ENCODE measurements around the gene FRMPD1.
A peak's percentile ranks its signal among the peaks of the same experiment; 100 is the strongest.

FRMPD1 gene

DNA sequence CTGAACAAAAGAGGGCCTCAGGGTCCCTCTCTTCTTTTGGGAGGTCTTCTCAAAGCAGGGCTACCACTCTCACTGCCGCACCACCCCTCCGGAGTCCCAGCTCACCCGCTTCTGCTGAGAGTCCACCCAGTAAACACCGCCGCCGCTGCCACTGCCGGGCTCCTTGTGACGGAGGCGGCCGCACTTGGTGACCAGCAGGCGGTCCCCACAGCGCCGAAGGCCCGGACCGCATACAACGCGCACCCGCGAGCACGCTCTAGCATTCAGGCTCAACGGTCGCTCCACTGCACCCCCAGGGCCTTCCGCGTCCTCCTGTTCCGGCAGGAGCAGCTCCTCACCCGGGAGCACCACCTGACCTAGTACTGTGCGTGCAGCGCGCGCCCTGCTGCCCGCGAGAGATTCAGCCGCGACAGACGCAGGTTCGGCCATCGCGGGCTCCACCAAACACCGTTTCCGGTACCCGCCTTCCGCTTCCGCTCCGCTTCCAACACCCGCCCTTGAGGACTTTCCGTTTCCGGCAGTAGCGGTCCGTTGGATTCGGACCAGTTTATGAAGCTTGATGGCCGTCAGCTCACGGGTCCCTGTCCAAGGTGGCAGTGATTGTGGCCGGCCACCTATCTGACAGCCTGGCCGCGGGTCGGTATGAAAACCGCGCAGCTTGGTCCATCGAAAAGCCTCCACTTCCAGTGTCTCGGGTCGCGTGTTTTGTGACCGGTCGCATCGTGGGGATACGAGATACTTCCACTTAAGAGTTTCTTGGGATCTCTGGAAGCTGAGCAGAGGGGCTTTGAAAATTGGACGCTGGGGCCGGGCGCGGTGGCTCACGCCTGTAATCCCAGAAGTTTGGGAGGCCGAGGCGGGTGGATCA, 134.1 kb downstream of the FRMPD1 start, which contains the start of gene EXOSC3:
Gene EXOSC3 (minus strand): TSS at position 449 of the 868 bp plus-strand sequence. CDS start 20 bp downstream, at position 429.
- Mint-ChIP-seq H3K36me3 (ENCODE audit: low read depth) (peaks cover 45% of the 10 kb centered on the region), H3K27ac (peak within 1 kb of the TSS; percentile 96), H3K27me3 (no peaks in the 10 kb centered on the region), H3K4me1 (peaks cover 41% of the 10 kb centered on the region), H3K4me3 (peak within 1 kb of the TSS; percentile 96), H3K9me3 (no peaks in the 10 kb centered on the region)
- peak; percentile 94 for ATAC-seq
- DNase-seq, result peak; percentile 89

DNA sequence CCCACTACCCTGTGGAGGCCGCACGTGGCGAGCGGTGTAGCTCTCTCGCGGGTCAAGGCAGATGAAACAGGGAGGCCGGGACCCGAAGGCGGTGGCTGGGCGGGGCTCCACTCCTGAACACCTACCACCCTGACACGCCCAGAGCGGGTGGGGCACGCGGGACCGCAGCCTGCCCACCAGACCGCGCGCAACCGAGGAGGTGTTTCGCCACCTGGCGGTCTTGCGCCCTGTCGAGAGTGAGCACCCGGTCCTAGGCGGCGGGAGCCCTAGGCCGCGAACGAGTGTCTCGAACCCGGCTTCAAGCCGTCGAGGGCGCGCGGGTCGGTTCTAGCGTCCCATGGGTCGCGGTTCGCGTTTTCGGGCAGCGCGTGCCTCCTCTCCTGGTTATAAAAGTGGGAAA, 136.3 kb downstream of the FRMPD1 start:
- H3K27ac Mint-ChIP-seq, result no peak overlapping the region
- DNase-seq (no peak), ATAC-seq (no peak)
- H3K4me1 Mint-ChIP-seq, result peaks cover 31% of the 10 kb centered on the region
- peaks cover 26% of the 10 kb centered on the region for H3K36me3 Mint-ChIP-seq (ENCODE audit: low read depth)
- H3K27me3 Mint-ChIP-seq, result no peaks in the 10 kb centered on the region
- H3K4me3 Mint-ChIP-seq, result no peak overlapping the region
- H3K9me3 Mint-ChIP-seq, result no peaks in the 10 kb centered on the region

DNA sequence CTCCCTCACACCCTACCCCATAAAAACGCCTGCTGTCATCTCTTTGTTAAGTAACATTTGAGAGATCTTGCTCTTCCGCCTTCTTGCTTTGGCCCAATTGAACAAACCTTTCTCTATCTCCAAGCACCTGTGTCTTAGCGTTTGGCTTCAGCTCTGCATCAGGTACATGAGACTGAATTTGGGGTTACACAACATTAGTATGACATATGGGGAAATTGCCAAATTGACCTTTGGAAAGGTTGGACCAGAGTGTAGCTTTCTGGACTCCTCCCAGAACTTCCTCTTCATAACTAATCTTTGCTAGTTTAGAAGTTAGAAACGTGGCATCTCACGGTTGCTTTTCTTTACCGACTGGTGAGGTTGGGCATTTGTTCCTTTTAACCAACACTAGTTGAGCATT, 137.6 kb downstream of the FRMPD1 start:
- ATAC-seq (no peak), DNase-seq (no peak)
- Mint-ChIP-seq H3K27me3 (no peaks in the 10 kb centered on the region), H3K9me3 (no peaks in the 10 kb centered on the region), H3K4me1 (peaks cover 19% of the 10 kb centered on the region), H3K27ac (no peak overlapping the region), H3K36me3 (ENCODE audit: low read depth) (peaks cover 15% of the 10 kb centered on the region), H3K4me3 (no peak overlapping the region)

- DNase-seq, result no peak
- Mint-ChIP-seq H3K27ac (no peak overlapping the region), H3K27me3 (no peaks in the 10 kb centered on the region), H3K4me1 (peaks cover 7% of the 10 kb centered on the region), H3K36me3 (ENCODE audit: low read depth) (peaks cover 2% of the 10 kb centered on the region), H3K9me3 (no peaks in the 10 kb centered on the region), H3K4me3 (no peak overlapping the region)
- ATAC-seq, result no peak
Measured at GRCh38 chr9:37790096-37790495, 139.3 kb downstream of the FRMPD1 start.

GRCh38 chr9:37792122-37792521, 141.4 kb downstream of the FRMPD1 start:
- H3K27me3 Mint-ChIP-seq, result no peaks in the 10 kb centered on the region
- peaks cover 2% of the 10 kb centered on the region for H3K36me3 Mint-ChIP-seq (ENCODE audit: low read depth)
- H3K4me1 Mint-ChIP-seq, result no peaks in the 10 kb centered on the region
- no peaks in the 10 kb centered on the region for H3K9me3 Mint-ChIP-seq
- H3K27ac Mint-ChIP-seq, result no peak overlapping the region
- no peak overlapping the region for H3K4me3 Mint-ChIP-seq
- DNase-seq, result no peak
- no peak for ATAC-seq

DNA sequence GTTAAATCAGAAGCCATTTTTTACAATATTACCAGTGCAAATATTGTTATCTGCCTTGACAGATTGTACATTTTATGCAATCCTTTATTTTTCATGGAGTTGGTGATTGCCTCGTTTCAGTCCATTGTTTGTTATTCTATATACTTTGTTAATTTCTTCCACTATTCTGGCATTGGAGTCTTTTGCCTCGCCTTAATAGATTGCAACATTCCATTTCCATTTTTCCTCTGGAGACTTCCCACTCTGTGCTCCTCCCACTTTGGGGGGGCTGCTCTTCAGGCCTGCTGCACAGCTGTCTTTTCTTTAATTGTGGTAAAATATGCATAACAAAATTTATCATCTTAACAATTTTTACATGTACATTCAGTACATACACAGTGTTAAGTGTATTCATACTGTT, 145.5 kb downstream of the FRMPD1 start:
- Mint-ChIP-seq H3K27ac (no peak overlapping the region), H3K9me3 (no peaks in the 10 kb centered on the region), H3K4me3 (no peak overlapping the region), H3K4me1 (peaks cover 18% of the 10 kb centered on the region), H3K36me3 (ENCODE audit: low read depth) (peaks cover 3% of the 10 kb centered on the region), H3K27me3 (no peaks in the 10 kb centered on the region)
- ATAC-seq (no peak), DNase-seq (no peak)

All from activated naive CD8-positive, alpha-beta T cell treated with anti-CD3 and anti-CD28 coated beads, Interleukin-2, amount 50 U/mL, for 24 hours (primary cell).